MCF 10A (cell line): ENCODE data around the gene FAM83G. TPM values are rescaled to one million over a fixed set of nuclear protein-coding genes. Genes with fewer than 3 reads are reported as not detected.

Experiments
- BruUV-seq: library from RNA; stranded (reverse); fragments of 400-500 nt; replicated peaks from 2 replicates; lab custom pipeline; 2021; lab: Mats Ljungman, UMichigan
- CTCF ChIA-PET: fragments of 300-600 bp; sonication (Branson Sonifier 250); formaldehyde crosslinking; extraction: SDS; loops from one replicate; lab custom pipeline; 2021; ENCODE audit warnings: antibody characterized with exemption, inconsistent platforms; lab: Yijun Ruan, JAX
- POLR2A ChIA-PET: fragments of 300-600, 350-650 bp; sonication (Branson Sonifier 250); formaldehyde crosslinking; extraction: SDS; loops from one replicate; lab custom pipeline; 2020; ENCODE audit warnings: antibody characterized with exemption, inconsistent platforms; lab: Yijun Ruan, JAX
- DNase-seq: peaks from one replicate; pipeline ENCODE4 v3.0.0-alpha.2; 2018; ENCODE audit not compliant: unreplicated experiment
- H3K27ac Mint-ChIP-seq: one replicate; pipeline ENCODE4 v1.8.0; 2022; ENCODE audit warnings: mild to moderate bottlenecking, low read depth, mixed read lengths; ENCODE audit not compliant: unreplicated experiment
- H3K27me3 Mint-ChIP-seq: one replicate; pipeline ENCODE4 v1.8.0; 2022; ENCODE audit warnings: mixed read lengths; ENCODE audit not compliant: insufficient read depth, unreplicated experiment
- H3K36me3 Mint-ChIP-seq: one replicate; pipeline ENCODE4 v1.8.0; 2022; ENCODE audit warnings: mild to moderate bottlenecking, moderate library complexity, mixed read lengths; ENCODE audit not compliant: insufficient read depth, unreplicated experiment
- H3K4me1 Mint-ChIP-seq: one replicate; pipeline ENCODE4 v1.8.0; 2022; ENCODE audit warnings: mixed read lengths; ENCODE audit not compliant: insufficient read depth, unreplicated experiment
- H3K4me3 Mint-ChIP-seq: one replicate; pipeline ENCODE4 v1.8.0; 2022; ENCODE audit warnings: mild to moderate bottlenecking, moderate library complexity, mixed read lengths; ENCODE audit not compliant: unreplicated experiment
- H3K9me3 Mint-ChIP-seq: one replicate; pipeline ENCODE4 v1.8.0; 2022; ENCODE audit warnings: mixed read lengths; ENCODE audit not compliant: unreplicated experiment
- CTCF ChIP-seq: fragments of 200-600 bp; IDR thresholded peaks from one replicate; pipeline ENCODE4 v1.8.0; 2022; ENCODE audit warnings: antibody characterized with exemption, mild to moderate bottlenecking; ENCODE audit not compliant: unreplicated experiment
- intact Hi-C: fragments of 100-400 bp; cut with micrococcal nuclease; formaldehyde crosslinking; loops from 2 replicates; pipeline ENCODE4 v1.14.1; 2022
- total RNA-seq: library from RNA; stranded (reverse); gene quantifications from 2 replicates; pipeline ENCODE4 v1.2.3, GENCODE V29; 2022

The FAM83G gene
- total RNA-seq, 1 experiment from 2014 or later = 50.1 TPM

GRCh38 chr17:18978050-18978449, 26.5 kb downstream of the FAM83G start:
- H3K4me3 Mint-ChIP-seq = no peak overlapping the region
- no peak for DNase-seq
- H3K36me3 Mint-ChIP-seq = peaks cover 59% of the 10 kb centered on the region
- H3K27me3 Mint-ChIP-seq = no peaks in the 10 kb centered on the region
- TSS peak; percentile 15 for BruUV-seq
- H3K27ac Mint-ChIP-seq = no peak overlapping the region
- POLR2A ChIA-PET = no interaction called here
- no peak for TF ChIP-seq CTCF
- H3K4me1 Mint-ChIP-seq = no peaks in the 10 kb centered on the region
- intact Hi-C loops = no loop called here
- CTCF ChIA-PET = interaction anchor here (1.2 kb wide), 1 partner anchor 17 kb away, joined by 3 read pairs; no protein-coding TSS in a partner anchor
- H3K9me3 Mint-ChIP-seq = no peaks in the 10 kb centered on the region

- H3K36me3 Mint-ChIP-seq = peaks cover 59% of the 10 kb centered on the region
- intact Hi-C loops = no loop called here
- H3K4me3 Mint-ChIP-seq = no peak overlapping the region
- no peaks in the 10 kb centered on the region for H3K4me1 Mint-ChIP-seq
- CTCF ChIA-PET = interaction anchor here (0.6 to 1.2 kb wide), 2 partner anchors 17 to 550 kb away, joined by 3 read pairs; no protein-coding TSS in a partner anchor
- no peak overlapping the region for H3K27ac Mint-ChIP-seq
- POLR2A ChIA-PET = no interaction called here
- DNase-seq = no peak
- no peaks in the 10 kb centered on the region for H3K9me3 Mint-ChIP-seq
- no TSS peak for BruUV-seq
- H3K27me3 Mint-ChIP-seq = no peaks in the 10 kb centered on the region
- no peak for TF ChIP-seq CTCF
Measured at GRCh38 chr17:18977646-18978045, 26.9 kb downstream of the FAM83G start.

- DNase-seq = no peak
- no peaks in the 10 kb centered on the region for H3K27me3 Mint-ChIP-seq
- POLR2A ChIA-PET = no interaction called here
- H3K4me3 Mint-ChIP-seq = no peak overlapping the region
- no peak overlapping the region for H3K27ac Mint-ChIP-seq
- intact Hi-C loops = no loop called here
- no peaks in the 10 kb centered on the region for H3K9me3 Mint-ChIP-seq
- no TSS peak for BruUV-seq
- CTCF ChIA-PET = interaction anchor here (1.2 kb wide), 1 partner anchor 16 kb away, joined by 3 read pairs; no protein-coding TSS in a partner anchor
- H3K4me1 Mint-ChIP-seq = no peaks in the 10 kb centered on the region
- TF ChIP-seq CTCF = no peak
- peaks cover 59% of the 10 kb centered on the region for H3K36me3 Mint-ChIP-seq
Measured at GRCh38 chr17:18977021-18977420, 27.5 kb downstream of the FAM83G start.

GRCh38 chr17:18976201-18976600, 28.4 kb downstream of the FAM83G start:
- intact Hi-C loops = no loop called here
- no TSS peak for BruUV-seq
- peaks cover 67% of the 10 kb centered on the region for H3K36me3 Mint-ChIP-seq
- no peak overlapping the region for H3K4me3 Mint-ChIP-seq
- no peaks in the 10 kb centered on the region for H3K9me3 Mint-ChIP-seq
- CTCF ChIA-PET = interaction anchor here (0.6 to 1.9 kb wide), 2 partner anchors 15 to 24 kb away, joined by 3 to 9 read pairs; partner anchors contain the start of gene SLC5A10
- H3K4me1 Mint-ChIP-seq = no peaks in the 10 kb centered on the region
- no peak for DNase-seq
- no peaks in the 10 kb centered on the region for H3K27me3 Mint-ChIP-seq
- POLR2A ChIA-PET = no interaction called here
- no peak for TF ChIP-seq CTCF
- H3K27ac Mint-ChIP-seq = no peak overlapping the region
